Measurements from ENCODE around the gene ERG28.
"Not testable (repeated sequence)": the region's sequence is repeated elsewhere in the genome, so short reads cannot be mapped to it uniquely, and the experiment has no call there.

The ERG28 gene

GRCh38 chr14:75660630-75661498, at the start of gene ERG28, which contains the start of gene TTLL5:
ERG28 (minus strand) TSS chr14:75660876; CDS start chr14:75657502, 3,374 bp downstream.
TTLL5 (plus strand) TSS chr14:75661246; CDS start chr14:75663150, 1,904 bp downstream.
- peak; percentile 95 for DNase-seq

DNA sequence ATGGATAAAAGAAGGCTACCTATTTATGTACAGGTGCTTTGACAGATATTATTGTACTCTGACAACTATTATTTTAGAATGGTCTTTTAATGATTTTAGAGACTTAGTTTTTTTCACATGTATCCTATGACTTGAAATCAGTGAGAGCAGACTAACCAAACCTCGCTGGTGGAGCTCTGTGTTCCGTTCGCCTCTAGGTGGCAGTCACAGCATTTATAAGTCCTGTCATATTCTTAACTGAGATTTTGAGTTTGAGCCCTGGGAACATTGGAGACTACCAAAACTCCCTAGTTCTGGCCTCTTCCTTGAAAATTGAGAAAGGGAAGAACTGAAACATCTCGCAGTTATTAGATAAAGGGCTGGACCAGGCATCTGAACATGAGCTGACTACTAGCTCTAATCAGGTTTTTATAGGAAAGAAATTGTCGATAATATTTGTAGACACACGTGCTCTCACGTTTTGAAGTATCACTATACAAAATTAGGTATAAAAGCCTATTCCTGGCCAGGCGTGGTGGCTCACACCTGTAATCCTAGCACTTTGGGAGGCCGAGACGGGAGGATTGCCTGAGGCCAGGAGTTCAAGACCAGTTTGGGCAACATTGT, 48.6 kb upstream of the ERG28 start:
- DNase-seq: peak; percentile 71

GRCh38 chr14:75705014-75705413, 44.3 kb upstream of the ERG28 start:
- DNase-seq: peak; percentile 25

- DNase-seq: peak; percentile 31
These were observed 42.8 kb upstream of the ERG28 start for GRCh38 chr14:75703467-75703866.

DNA sequence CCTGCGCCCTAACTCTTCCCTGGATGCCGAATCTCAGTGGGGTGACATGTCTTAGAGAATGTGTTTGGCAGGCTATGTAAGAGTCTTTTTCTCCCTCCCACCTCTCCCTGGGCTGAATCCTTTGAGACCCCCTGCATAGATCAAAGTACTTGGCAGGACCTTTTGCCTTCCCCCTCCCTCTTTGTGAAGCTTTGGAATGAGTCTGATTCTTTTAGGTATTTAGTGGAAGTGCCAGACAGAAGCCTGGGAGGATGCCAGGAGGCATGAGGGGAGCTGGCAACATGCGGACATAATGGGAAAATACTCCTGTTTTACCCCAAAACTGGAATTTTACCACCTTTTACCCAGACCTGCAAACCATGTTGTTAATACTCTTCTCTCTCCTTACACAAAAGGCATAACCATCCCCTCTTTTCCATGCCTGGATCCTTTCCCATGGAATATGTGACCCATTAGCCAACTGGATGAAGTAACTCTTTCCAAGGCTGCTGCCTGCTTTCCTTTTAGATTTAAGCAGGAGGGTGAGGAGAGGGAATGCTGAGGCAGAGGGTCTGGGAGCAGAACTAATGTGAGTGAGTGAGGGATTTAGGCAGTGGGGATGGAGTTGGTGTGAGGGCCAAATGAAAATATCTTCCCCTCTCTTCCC, 42.1 kb upstream of the ERG28 start:
- no peak for DNase-seq

DNA sequence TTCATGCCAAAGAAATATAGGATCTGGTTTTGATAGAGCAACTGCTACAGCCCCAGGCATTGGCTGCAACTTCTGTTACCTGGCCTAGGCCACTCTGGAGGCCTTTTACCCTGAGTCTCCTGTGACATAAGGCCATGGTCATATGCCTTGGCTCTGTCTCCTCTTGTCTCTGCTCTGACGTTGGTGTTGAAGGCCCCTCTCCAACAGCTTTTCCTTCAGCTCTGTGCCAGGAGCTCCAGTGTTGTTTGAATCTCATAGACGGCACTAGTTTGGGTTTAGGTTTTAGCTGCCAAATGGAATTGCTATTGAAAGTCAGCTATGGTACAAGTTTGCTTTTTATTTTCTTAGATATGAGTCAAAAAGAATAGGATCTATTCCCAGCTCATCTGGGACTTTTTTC, 41.4 kb upstream of the ERG28 start:
- no peak for DNase-seq

GRCh38 chr14:75700295-75700694, 39.6 kb upstream of the ERG28 start:
- DNase-seq: no peak

DNA sequence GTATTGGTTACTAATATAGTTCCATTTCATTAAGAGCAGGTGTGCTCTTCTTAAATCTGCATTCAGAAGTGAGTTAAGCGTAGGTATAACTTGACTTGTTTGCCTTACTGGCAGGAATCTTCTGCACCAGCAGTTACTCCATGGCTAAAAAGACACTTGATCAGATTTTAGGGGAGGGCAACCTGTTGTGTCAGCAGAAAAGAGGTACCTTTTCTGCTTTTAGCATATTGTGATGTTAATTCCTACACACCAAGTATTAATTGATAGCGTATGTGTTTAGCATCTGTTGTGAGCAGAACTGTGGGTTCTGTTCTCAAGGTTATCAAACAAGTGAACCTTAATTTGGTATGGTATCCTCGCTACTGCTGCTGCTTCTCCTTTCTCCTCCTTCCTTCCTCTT, 38.7 kb upstream of the ERG28 start:
- DNase-seq: no peak

GRCh38 chr14:75697918-75698317, 37.2 kb upstream of the ERG28 start:
- no peak for DNase-seq

DNA sequence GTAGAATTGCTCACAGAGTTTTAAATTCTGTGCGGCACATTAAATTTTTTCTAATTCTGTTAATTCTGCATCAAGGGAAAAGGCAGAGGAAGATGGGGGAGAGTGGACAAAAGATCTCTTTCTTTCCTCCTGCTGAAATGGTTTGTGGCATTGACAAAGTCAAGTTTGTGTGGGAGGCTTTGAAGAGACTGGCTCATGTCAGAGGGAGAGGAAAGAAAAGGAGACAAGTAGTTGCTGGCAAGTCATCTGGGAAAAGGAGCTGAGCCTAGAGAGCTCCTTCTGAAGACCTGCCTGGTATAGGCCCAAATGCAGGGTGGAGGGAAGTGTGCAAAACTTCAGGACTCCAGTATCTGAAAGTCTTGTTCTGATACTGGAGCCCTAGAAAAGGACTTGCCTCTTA, 36.7 kb upstream of the ERG28 start:
- DNase-seq: no peak

DNA sequence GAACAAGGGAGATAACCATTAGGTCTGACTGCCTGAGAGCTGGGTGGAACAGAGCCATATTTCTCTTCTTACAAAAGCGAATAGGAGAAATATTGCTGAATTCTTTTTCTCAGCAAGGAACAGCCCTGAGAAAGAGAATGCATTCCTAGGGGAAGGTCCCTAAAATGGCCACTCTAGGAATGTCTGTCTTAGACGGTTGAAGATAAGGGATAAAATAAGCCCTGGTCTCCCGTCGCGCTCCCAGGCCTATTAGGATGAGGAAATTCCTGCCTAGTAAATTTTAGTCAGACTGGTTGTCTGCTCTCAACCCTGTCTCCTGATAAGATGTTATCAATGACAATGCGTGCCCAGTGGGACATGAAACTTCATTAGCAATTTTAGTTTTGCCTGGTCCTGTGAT, 34.3 kb upstream of the ERG28 start:
- not testable (repeated sequence) for DNase-seq

DNA sequence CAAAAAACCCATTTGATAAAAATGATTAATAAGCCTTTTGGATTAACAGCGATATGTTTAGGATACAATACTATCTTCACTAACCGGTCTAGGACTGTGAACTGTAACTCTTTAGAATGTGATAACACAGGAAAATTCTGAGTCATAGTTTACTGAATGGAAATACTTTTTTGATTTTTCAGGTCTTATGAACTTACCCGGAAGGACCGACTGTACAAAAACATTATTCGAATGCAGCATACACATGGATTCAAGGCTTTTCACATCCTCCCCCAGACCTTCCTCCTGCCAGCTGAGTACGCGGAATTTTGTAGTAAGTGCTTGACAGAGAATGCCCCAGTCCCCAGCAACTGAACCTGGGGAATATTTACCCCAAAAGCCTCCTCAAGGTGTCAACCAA, 29.3 kb upstream of the ERG28 start:
- DNase-seq: no peak

DNA sequence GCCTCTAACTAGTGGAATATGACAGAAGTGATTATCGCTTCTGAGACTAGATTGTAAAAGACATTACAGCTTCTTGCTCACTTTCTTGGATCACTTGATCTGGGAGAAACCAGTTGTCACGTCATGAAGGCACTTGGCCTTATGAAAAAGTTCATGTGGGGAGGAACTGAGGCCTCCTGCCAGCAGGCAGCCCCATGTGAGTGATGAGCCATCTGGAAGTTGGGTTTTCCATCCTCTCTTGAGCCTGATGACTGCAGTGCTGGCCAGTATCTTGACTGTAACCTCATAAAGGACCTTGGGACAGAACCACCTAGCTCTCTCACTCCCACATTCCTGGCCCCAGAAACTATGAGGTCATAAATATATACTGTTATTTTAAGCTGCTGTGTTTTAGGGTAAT, 28.3 kb upstream of the ERG28 start:
- DNase-seq: peak; percentile 40

DNA sequence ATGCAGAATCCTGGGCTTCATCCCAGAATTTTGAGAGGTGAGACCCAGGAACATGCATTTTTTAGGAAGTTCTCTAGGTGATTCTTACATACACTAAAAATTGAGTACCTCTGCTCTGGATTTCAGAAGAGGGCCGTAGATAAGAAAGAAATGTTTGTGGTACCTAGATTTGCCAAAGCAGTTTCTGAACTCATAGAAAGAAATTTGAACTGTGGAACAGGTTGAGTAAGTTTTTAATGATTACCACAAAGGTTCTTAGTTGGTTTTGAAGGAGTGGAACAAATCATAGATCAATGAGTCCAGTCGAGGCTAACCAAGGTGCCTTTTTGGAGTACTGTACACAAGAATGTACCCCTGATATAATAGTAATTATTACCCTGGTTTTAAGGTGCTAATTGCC, 25.2 kb upstream of the ERG28 start:
- no peak for DNase-seq

DNA sequence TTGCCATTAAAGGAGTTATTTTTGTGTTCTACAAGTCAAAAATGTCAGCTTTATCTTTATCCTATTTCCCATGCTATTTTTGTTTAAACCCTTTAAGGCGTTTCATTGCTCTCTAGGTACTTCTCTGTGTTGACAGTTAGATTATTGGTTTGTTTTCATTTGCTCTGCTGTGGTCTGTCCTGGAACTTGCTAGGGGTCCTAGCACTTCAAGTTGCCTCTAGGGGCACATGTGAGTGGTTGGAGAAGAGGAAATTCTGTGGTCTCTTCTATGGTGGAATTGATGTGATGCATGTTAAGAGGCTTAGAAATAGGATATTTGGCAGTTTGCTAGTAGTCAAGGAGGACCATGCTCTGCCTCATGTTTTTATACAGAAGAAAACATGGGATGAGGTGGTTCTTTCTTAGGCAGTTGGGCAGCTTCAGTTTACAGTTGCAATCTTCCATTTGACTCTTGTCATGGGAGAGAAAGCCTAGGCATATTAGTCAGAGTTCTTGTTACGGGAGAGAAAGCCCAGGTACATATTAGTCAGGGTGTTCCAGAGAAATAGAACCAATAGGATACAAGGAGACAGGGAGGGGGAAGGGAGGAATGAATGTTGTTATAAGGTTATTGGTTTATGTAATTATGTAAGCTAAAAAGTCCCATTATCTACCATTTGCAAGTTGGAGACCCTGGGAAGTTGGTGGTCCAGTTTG, 14.7 kb upstream of the ERG28 start:
- DNase-seq: no peak

- DNase-seq: no peak
These were observed 12.8 kb upstream of the ERG28 start for GRCh38 chr14:75673345-75674035.

DNA sequence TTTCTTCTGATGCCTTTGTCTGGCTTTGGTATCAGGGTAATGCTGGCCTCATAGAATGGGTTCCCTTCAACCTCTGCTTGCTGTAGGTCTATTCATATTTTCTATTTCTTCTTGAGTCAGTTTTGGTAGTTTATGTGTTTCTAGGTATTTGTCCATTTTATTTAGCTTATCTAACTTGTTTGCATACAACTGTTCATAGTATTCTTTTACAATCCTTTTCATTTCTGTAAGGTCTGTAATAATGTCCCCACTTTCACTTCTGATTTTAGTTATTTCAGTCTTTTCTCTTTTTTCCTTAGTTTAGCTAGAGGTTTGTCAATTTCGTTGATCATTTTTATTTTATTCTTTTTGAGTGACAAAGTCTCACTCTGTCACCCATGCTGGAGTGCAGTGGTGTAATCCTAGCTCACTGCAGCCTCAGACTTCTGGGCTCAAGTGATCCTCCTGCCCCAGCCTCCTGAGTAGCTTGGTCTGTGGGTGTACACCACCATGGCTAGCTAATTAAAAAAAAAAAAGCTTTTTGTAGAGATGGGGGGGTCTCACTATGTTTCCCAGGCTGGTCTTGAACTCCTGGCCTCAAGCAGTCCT, 12.0 kb upstream of the ERG28 start:
- DNase-seq: no peak

DNA sequence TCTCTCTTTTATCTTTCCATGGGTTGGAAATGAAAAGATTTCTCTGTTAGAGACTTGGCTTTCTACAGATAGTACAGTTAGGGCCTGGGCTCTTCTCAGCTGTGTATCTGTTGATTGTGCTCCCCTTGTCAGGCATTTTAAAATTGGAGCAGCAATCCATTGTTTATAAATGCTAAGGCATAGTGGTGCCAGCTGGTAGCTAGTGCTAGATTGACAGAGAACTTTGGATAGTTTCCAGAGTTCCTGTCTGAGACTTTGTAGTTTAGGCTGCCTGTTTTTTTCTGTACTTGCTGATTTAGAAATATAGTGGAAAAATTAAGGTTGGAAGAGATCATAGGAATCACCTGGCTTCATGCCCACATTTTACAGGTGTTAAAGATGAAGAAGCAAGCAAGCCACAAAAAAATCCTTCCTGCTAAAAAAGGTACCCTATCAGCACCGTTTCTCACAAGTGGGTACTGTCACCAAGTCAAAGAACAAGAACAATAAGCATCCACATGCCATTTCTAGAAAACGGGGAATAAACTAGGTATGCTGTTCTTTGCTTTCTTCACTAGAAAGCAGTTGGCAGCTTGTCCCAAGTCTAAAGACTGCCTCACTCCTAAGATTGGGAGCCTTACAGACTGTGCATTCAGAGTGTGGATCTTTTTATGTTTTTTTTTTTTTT, 6.6 kb upstream of the ERG28 start:
- DNase-seq: no peak

GRCh38 chr14:75662966-75663365, 2.3 kb upstream of the ERG28 start:
- no peak for DNase-seq

GRCh38 chr14:75661499-75661814, 781 bp upstream of the ERG28 start:
- no peak for DNase-seq

DNA sequence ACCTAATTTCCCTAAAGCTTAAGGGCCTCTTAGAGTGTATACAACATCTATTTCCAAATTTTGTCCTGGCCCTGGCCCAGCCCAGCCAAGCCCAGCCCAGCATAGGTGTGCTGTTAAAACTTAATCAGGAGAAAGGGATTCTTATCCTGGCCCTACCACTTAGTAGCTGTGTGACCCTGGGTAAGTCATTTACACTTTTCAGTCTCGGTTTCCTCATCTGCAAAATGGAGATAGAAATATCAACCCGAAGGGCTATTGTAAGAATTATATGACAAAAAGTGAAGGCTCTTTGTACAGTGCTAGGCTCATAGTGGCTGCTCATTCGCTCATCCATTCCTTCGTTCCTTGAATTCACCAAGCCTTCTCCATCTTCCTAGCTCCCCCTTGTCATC, 442 bp downstream of the ERG28 start:
- DNase-seq: no peak

GRCh38 chr14:75658957-75659356, 1.7 kb downstream of the ERG28 start:
- DNase-seq: no peak
